ENCODE measurements around the gene SLC16A2. TPM values are rescaled to one million over a fixed set of nuclear protein-coding genes. Genes with fewer than 3 reads are reported as not detected.
"Not testable (repeated sequence)": the region's sequence is repeated elsewhere in the genome, so short reads cannot be mapped to it uniquely, and the experiment has no call there.

The SLC16A2 gene
- polyA plus RNA-seq, 3 donors, result not detected

GRCh38 chrX:74453178-74453577, 31.9 kb downstream of the SLC16A2 start:
- H3K4me2 ChIP-seq (replicated peaks; ENCODE audit: extremely low read depth, low read length, poor library complexity, severe bottlenecking), result no peak overlapping the region
- H3K36me3 Mint-ChIP-seq, result no peaks in the 10 kb centered on the region
- no peak overlapping the region for H3K27ac Mint-ChIP-seq
- H4K20me1 ChIP-seq (ENCODE audit: insufficient read depth, low read length), result no peaks in the 10 kb centered on the region
- 92% methylated on average over 2 of the region's 7 CpGs for WGBS (ENCODE audit: insufficient coverage)
- intact Hi-C loops (cut with micrococcal nuclease), result no loop called here
- H2AFZ ChIP-seq (ENCODE audit: insufficient read depth, low read depth, low read length, poor library complexity, severe bottlenecking), result no peak overlapping the region
- DNase-seq, result no peak
- peaks cover 15% of the 10 kb centered on the region for H3K4me1 Mint-ChIP-seq
- H3K9ac ChIP-seq (ENCODE audit: insufficient read depth, low read length, poor library complexity, severe bottlenecking), result no peak overlapping the region
- no peak for TF ChIP-seq CTCF (IDR thresholded peaks at IDR 0.05)
- peaks cover 16 to 17% of the 10 kb centered on the region in 2 donors for H3K4me1 ChIP-seq (ENCODE audit: control insufficient read depth in 1 of 2, insufficient read depth in 2 of 2, low read length in 2 of 2)
- H3K4me3 Mint-ChIP-seq, result no peak overlapping the region
- H3K27me3 Mint-ChIP-seq (ENCODE audit: low read depth in 3 of 3), result peaks cover 0 to 7% (median 2%) of the 10 kb centered on the region in 3 donors
- no peak overlapping the region for H3K27ac ChIP-seq (ENCODE audit: low read depth in 1 of 2, low read length in 2 of 2)
- H3K9me3 ChIP-seq (replicated peaks in 1 of 2; ENCODE audit: control insufficient read depth in 1 of 2, insufficient read depth in 1 of 2, low read length in 2 of 2), result no peaks in the 10 kb centered on the region
- no peak overlapping the region for H3K4me3 ChIP-seq (replicated peaks in 1 of 3; ENCODE audit: low read depth in 2 of 3, low read length in 3 of 3)
- H3K79me2 ChIP-seq (ENCODE audit: insufficient read depth, low read length), result no peaks in the 10 kb centered on the region
- H3K9me3 Mint-ChIP-seq, result peaks cover 0 to 5% (median 0%) of the 10 kb centered on the region in 7 donors
- no peaks in the 10 kb centered on the region for H3K27me3 ChIP-seq (ENCODE audit: control insufficient read depth in 2 of 2, insufficient read depth in 2 of 2, low read length in 2 of 2)
- H3K36me3 ChIP-seq (replicated peaks in 1 of 2; ENCODE audit: control insufficient read depth in 1 of 2, insufficient read depth in 2 of 2, low read length in 2 of 2), result no peaks in the 10 kb centered on the region

- peaks cover 16 to 17% of the 10 kb centered on the region in 2 donors for H3K4me1 ChIP-seq (ENCODE audit: control insufficient read depth in 1 of 2, insufficient read depth in 2 of 2, low read length in 2 of 2)
- H3K36me3 ChIP-seq (replicated peaks in 1 of 2; ENCODE audit: control insufficient read depth in 1 of 2, insufficient read depth in 2 of 2, low read length in 2 of 2); H3K79me2 ChIP-seq (ENCODE audit: insufficient read depth, low read length); H3K27ac Mint-ChIP-seq; DNase-seq; intact Hi-C loops (cut with micrococcal nuclease); H3K9me3 ChIP-seq (replicated peaks in 1 of 2; ENCODE audit: control insufficient read depth in 1 of 2, insufficient read depth in 1 of 2, low read length in 2 of 2); H4K20me1 ChIP-seq (ENCODE audit: insufficient read depth, low read length); H3K27me3 ChIP-seq (ENCODE audit: control insufficient read depth in 2 of 2, insufficient read depth in 2 of 2, low read length in 2 of 2); H3K27ac ChIP-seq (ENCODE audit: low read depth in 1 of 2, low read length in 2 of 2); H3K4me3 Mint-ChIP-seq; H3K36me3 Mint-ChIP-seq; H3K9me3 Mint-ChIP-seq; H3K4me2 ChIP-seq (replicated peaks; ENCODE audit: extremely low read depth, low read length, poor library complexity, severe bottlenecking); H2AFZ ChIP-seq (ENCODE audit: insufficient read depth, low read depth, low read length, poor library complexity, severe bottlenecking); H3K27me3 Mint-ChIP-seq (ENCODE audit: low read depth in 3 of 3); H3K4me3 ChIP-seq (replicated peaks in 1 of 3; ENCODE audit: low read depth in 2 of 3, low read length in 3 of 3); H3K9ac ChIP-seq (ENCODE audit: insufficient read depth, low read length, poor library complexity, severe bottlenecking): not testable (repeated sequence)
- H3K4me1 Mint-ChIP-seq, result peaks cover 15% of the 10 kb centered on the region
- WGBS (ENCODE audit: insufficient coverage), result no CpG with 5 or more reads among the region's 3 CpGs
Measured at GRCh38 chrX:74454233-74454632, 32.9 kb downstream of the SLC16A2 start.

Data from CD14-positive monocyte (primary cell).